Posterior vena cava (tissue), 2 donors: Measurements from ENCODE around the gene SPON1. TPM values are rescaled to one million over a fixed set of nuclear protein-coding genes. Genes with fewer than 3 reads are reported as not detected.
"Not testable (repeated sequence)": the region's sequence is repeated elsewhere in the genome, so short reads cannot be mapped to it uniquely, and the experiment has no call there.

ENCODE experiments used
- DNase-seq: peaks from one replicate; pipeline ENCODE4 v3.0.0-alpha.2; 2020; ENCODE audit warnings: low spot score
- intact Hi-C, 2 donors: fragments of 100-400 bp; cut with DNase I; formaldehyde crosslinking; loops; one replicate each; pipeline versions ENCODE4 v1.14.1 to v1.14.2; 2022 to 2023
- long read RNA-seq, 2 donors: library from polyadenylated mRNA; unstranded; transcript quantifications; one replicate each; pipeline ENCODE4 v2.0.0, GENCODE V29; 2020 to 2021
- total RNA-seq, 2 donors: library from RNA; stranded (reverse); fragmentation: NEBNext Ultra II Directional; extraction: Animal tissue kit (Norgen Biotek cat#: 25700); gene quantifications; one replicate each; pipeline ENCODE4 v1.2.1, GENCODE V29; 2021
- donor health status: DM: yes; HTN: yes; CAD: no.
- donor health status: DM: yes; HTN: yes; CAD: no.

Gene SPON1
- total RNA-seq = 100 to 1,000 TPM in 1 of 2 donors, 10 to 100 TPM in 1; 71.3 to 131 TPM
- long read RNA-seq, donor 1, full-length matches to known transcripts = 16 of 49 reads
- long read RNA-seq, donor 1, partial matches to known transcripts = 30 of 49 reads
- long read RNA-seq, donor 1, other reads (novel, unspliced or antisense) = 3 of 49 reads
- long read RNA-seq, donor 2, full-length matches to known transcripts = 6 of 43 reads
- long read RNA-seq, donor 2, partial matches to known transcripts = 31 of 43 reads
- long read RNA-seq, donor 2, other reads (novel, unspliced or antisense) = 6 of 43 reads

GRCh38 chr11:13962562-13963168, at the start of gene SPON1:
TSS of gene SPON1 (plus strand) at chr11:13962723. CDS start at chr11:13962905, 182 bp downstream.
- intact Hi-C loops = loop anchor here in 1 of 2 donors (1.0 kb wide), 1 partner anchor 8 kb away; no protein-coding TSS in a partner anchor
- peak; percentile 89 for DNase-seq

- intact Hi-C loops = no loop called here
- DNase-seq = no peak
Measured at GRCh38 chr11:13917264-13917663, 45.3 kb upstream of the SPON1 start.

- DNase-seq = no peak
- intact Hi-C loops = no loop called here
Measured at GRCh38 chr11:13917904-13918303, 44.6 kb upstream of the SPON1 start.

GRCh38 chr11:13920756-13921155, 41.8 kb upstream of the SPON1 start:
- DNase-seq = no peak
- intact Hi-C loops = no loop called here

- no peak for DNase-seq
- intact Hi-C loops = no loop called here
Measured at GRCh38 chr11:13921545-13921944, 41.0 kb upstream of the SPON1 start.

- no peak for DNase-seq
Measured at GRCh38 chr11:13923182-13923581, 39.3 kb upstream of the SPON1 start.

GRCh38 chr11:13923716-13924650, 38.5 kb upstream of the SPON1 start:
- DNase-seq = no peak
- intact Hi-C loops = no loop called here

More at GRCh38 chr11:13923182-13923581, 39.3 kb upstream of the SPON1 start:
- intact Hi-C loops = no loop called here

- no peak for DNase-seq
- intact Hi-C loops = no loop called here
Measured at GRCh38 chr11:13924801-13925327, 37.7 kb upstream of the SPON1 start.

GRCh38 chr11:13926366-13926765, 36.2 kb upstream of the SPON1 start:
- intact Hi-C loops = not testable (repeated sequence)

GRCh38 chr11:13926981-13927380, 35.5 kb upstream of the SPON1 start:
- no peak for DNase-seq
- intact Hi-C loops = no loop called here

More at GRCh38 chr11:13926366-13926765, 36.2 kb upstream of the SPON1 start:
- DNase-seq = not testable (repeated sequence)

- intact Hi-C loops = no loop called here
- no peak for DNase-seq
Measured at GRCh38 chr11:13927481-13927880, 35.0 kb upstream of the SPON1 start.

- no peak for DNase-seq
- intact Hi-C loops = no loop called here
Measured at GRCh38 chr11:13928566-13929251, 33.8 kb upstream of the SPON1 start.

GRCh38 chr11:13929395-13929891, 33.1 kb upstream of the SPON1 start:
- no peak for DNase-seq
- intact Hi-C loops = no loop called here

GRCh38 chr11:13931356-13931755, 31.2 kb upstream of the SPON1 start:
- no peak for DNase-seq
- intact Hi-C loops = no loop called here

GRCh38 chr11:13937154-13937553, 25.4 kb upstream of the SPON1 start:
- intact Hi-C loops, DNase-seq: not testable (repeated sequence)

- DNase-seq, intact Hi-C loops: not testable (repeated sequence)
Measured at GRCh38 chr11:13938829-13939228, 23.7 kb upstream of the SPON1 start.

- no peak for DNase-seq
- intact Hi-C loops = no loop called here
Measured at GRCh38 chr11:13939961-13940906, 22.3 kb upstream of the SPON1 start.

- no peak for DNase-seq
- intact Hi-C loops = no loop called here
Measured at GRCh38 chr11:13940907-13941256, 21.6 kb upstream of the SPON1 start.
